H1 (cell line): Measurements from ENCODE around the gene PSMB4. TPM values are rescaled to one million over a fixed set of nuclear protein-coding genes. Genes with fewer than 3 reads are reported as not detected.

ENCODE experiments used
- CTCF ChIA-PET: fragments of 300-600 bp; sonication (Branson Sonifier 250); formaldehyde crosslinking; loops from one replicate; lab custom pipeline; 2021; ENCODE audit not compliant: partially characterized antibody; lab: Charles Lee
- POLR2A ChIA-PET: fragments of 300-600 bp; sonication (Branson Sonifier 250); formaldehyde crosslinking; loops from one replicate; lab custom pipeline; 2021; ENCODE audit warnings: inconsistent platforms; ENCODE audit not compliant: partially characterized antibody; lab: Charles Lee
- DNase-seq, 2 experiments: peaks; one replicate each; pipeline versions ENCODE4 v3.0.0 to v3.0.0-alpha.2; 2010 to 2022; ENCODE audit warnings: low spot score in 2 of 2, low read depth in 1 of 2, mixed read lengths in 1 of 2
- FAIRE-seq: peaks from 2 replicates; lab custom pipeline; 2011; peaks lifted over from hg19 to GRCh38; lab: Jason Lieb, UNC
- H2AFZ ChIP-seq: 2 replicates; pipeline ENCODE4 v1.8.1; 2012; ENCODE audit warnings: low read length, inconsistent platforms
- H2AK5ac ChIP-seq: 2 replicates; pipeline ENCODE4 v1.6.1; 2013; ENCODE audit warnings: low read depth, low read length
- H2BK120ac ChIP-seq: replicated peaks from 2 replicates; pipeline ENCODE3; 2013; ENCODE audit warnings: low read depth, low read length, inconsistent platforms
- H2BK12ac ChIP-seq: 2 replicates; pipeline ENCODE4 v1.6.1; 2013; ENCODE audit warnings: low read depth, low read length
- H2BK15ac ChIP-seq: 2 replicates; pipeline ENCODE4 v1.6.1; 2013; ENCODE audit warnings: low read length
- H2BK20ac ChIP-seq: 2 replicates; pipeline ENCODE4 v1.6.1; 2013; ENCODE audit warnings: low read length
- H2BK5ac ChIP-seq: 2 replicates; pipeline ENCODE4 v1.6.1; 2013; ENCODE audit warnings: low read depth, low read length
- H3K14ac ChIP-seq: 2 replicates; pipeline ENCODE4 v1.6.1; 2013; ENCODE audit warnings: inconsistent platforms; ENCODE audit not compliant: insufficient read length
- H3K18ac ChIP-seq: 2 replicates; pipeline ENCODE4 v1.6.1; 2013; ENCODE audit warnings: low read length; ENCODE audit errors: extremely low read depth
- H3K23ac ChIP-seq: 2 replicates; pipeline ENCODE4 v1.6.1; 2013; ENCODE audit warnings: inconsistent platforms; ENCODE audit not compliant: insufficient read length
- H3K23me2 ChIP-seq: 2 replicates; pipeline ENCODE4 v1.6.1; 2013; ENCODE audit warnings: low read depth, low read length
- H3K27ac ChIP-seq: 2 replicates; pipeline ENCODE4 v1.6.1; 2011; ENCODE audit warnings: low read depth, low read length, inconsistent platforms
- H3K27me3 ChIP-seq, 4 experiments: replicated peaks in 1 of 4; 1 replicate in 1 of 4; 2 replicates in 3 of 4; pipeline versions ENCODE4 v1.6.1 to v1.8.1; 2011 to 2013; ENCODE audit warnings: low read length in 3 of 4, mild to moderate bottlenecking in 3 of 4, inconsistent platforms in 2 of 4, mixed read lengths in 2 of 4, moderate library complexity in 1 of 4; ENCODE audit not compliant: control insufficient read depth in 3 of 4, insufficient read depth in 3 of 4; ENCODE audit errors: extremely low read depth in 1 of 4
- H3K36me3 ChIP-seq, 4 experiments: 2 replicates each; pipeline versions ENCODE4 v1.6.1 to v1.8.1; 2011 to 2013; ENCODE audit warnings: mild to moderate bottlenecking in 4 of 4, low read length in 3 of 4, moderate library complexity in 2 of 4, control low read depth in 1 of 4, inconsistent platforms in 1 of 4; ENCODE audit not compliant: insufficient read depth in 4 of 4, control insufficient read depth in 2 of 4
- H3K4ac ChIP-seq: replicated peaks from 2 replicates; pipeline ENCODE3; 2013; ENCODE audit warnings: low read length, low read depth, mixed read lengths, inconsistent platforms; ENCODE audit not compliant: insufficient read length
- H3K4me1 ChIP-seq, 4 experiments: replicated peaks in 1 of 4; 1 replicate in 1 of 4; 2 replicates in 3 of 4; pipeline versions ENCODE4 v1.6.1 to v1.8.1; 2011 to 2013; ENCODE audit warnings: low read length in 3 of 4, inconsistent platforms in 2 of 4, mixed read lengths in 1 of 4; ENCODE audit not compliant: insufficient read depth in 4 of 4, control insufficient read depth in 3 of 4
- H3K4me2 ChIP-seq, 2 experiments: 2 replicates each; pipeline versions ENCODE4 v1.6.1 to v1.8.1; 2011 to 2013; ENCODE audit warnings: low read depth in 2 of 2, low read length in 2 of 2, control low read depth in 1 of 2, inconsistent platforms in 1 of 2, mild to moderate bottlenecking in 1 of 2; ENCODE audit not compliant: insufficient read depth in 1 of 2
- H3K4me3 ChIP-seq, 4 experiments: fragments of 200-600, 300-600 bp in 1 of 4; sonication (generic), shearing (Covaris generic), sonication (Bioruptor Twin) in 1 of 4; 2 replicates each; pipeline versions ENCODE4 v1.5.1 to v1.8.1; 2011 to 2016; ENCODE audit warnings: low read length in 4 of 4, low read depth in 3 of 4, control low read depth in 2 of 4, inconsistent platforms in 2 of 4, mild to moderate bottlenecking in 2 of 4, mixed read lengths in 1 of 4, moderate library complexity in 1 of 4; ENCODE audit not compliant: insufficient read depth in 2 of 4; ENCODE audit errors: extremely low read depth in 1 of 4
- H3K56ac ChIP-seq: replicated peaks from 2 replicates; pipeline ENCODE3; 2013; ENCODE audit warnings: low read depth, mild to moderate bottlenecking, mixed read lengths, low read length, inconsistent platforms; ENCODE audit not compliant: insufficient read length
- H3K79me1 ChIP-seq: 2 replicates; pipeline ENCODE4 v1.6.1; 2013; ENCODE audit warnings: low read depth, low read length, control low read depth
- H3K79me2 ChIP-seq, 2 experiments: 2 replicates each; pipeline versions ENCODE4 v1.6.1 to v1.8.1; 2012 to 2013; ENCODE audit warnings: low read length in 2 of 2, mild to moderate bottlenecking in 2 of 2, inconsistent platforms in 1 of 2; ENCODE audit not compliant: insufficient read depth in 2 of 2, control insufficient read depth in 1 of 2
- H3K9ac ChIP-seq, 4 experiments: replicated peaks in 1 of 4; 1 replicate in 1 of 4; 2 replicates in 3 of 4; pipeline versions ENCODE4 v1.6.1 to v1.8.1; 2011 to 2013; ENCODE audit warnings: low read depth in 3 of 4, low read length in 3 of 4, control low read depth in 2 of 4, mild to moderate bottlenecking in 2 of 4, moderate library complexity in 2 of 4, inconsistent platforms in 1 of 4; ENCODE audit errors: extremely low read depth in 1 of 4
- H3K9me3 ChIP-seq, 2 experiments: 2 replicates each; pipeline versions ENCODE4 v1.6.1 to v1.8.1; 2012 to 2013; ENCODE audit warnings: mild to moderate bottlenecking in 2 of 2, moderate library complexity in 2 of 2, control low read depth in 1 of 2, inconsistent platforms in 1 of 2, low read depth in 1 of 2, low read length in 1 of 2, mixed read lengths in 1 of 2; ENCODE audit not compliant: insufficient read depth in 2 of 2
- H4K20me1 ChIP-seq, 2 experiments: replicated peaks in 1 of 2; 2 replicates each; pipeline versions ENCODE3 to v1.8.1; 2011 to 2013; ENCODE audit warnings: inconsistent platforms in 2 of 2, low read length in 2 of 2, mild to moderate bottlenecking in 1 of 2; ENCODE audit not compliant: insufficient read depth in 2 of 2, control insufficient read depth in 1 of 2
- H4K5ac ChIP-seq: 2 replicates; pipeline ENCODE4 v1.6.1; 2013; ENCODE audit warnings: low read length, low read depth, mixed read lengths, inconsistent platforms; ENCODE audit not compliant: insufficient read length
- H4K8ac ChIP-seq: 2 replicates; pipeline ENCODE4 v1.8.0; 2013; ENCODE audit warnings: mild to moderate bottlenecking, moderate library complexity, low read length, inconsistent platforms; ENCODE audit not compliant: insufficient read depth; ENCODE audit errors: extremely low read depth
- H4K91ac ChIP-seq: replicated peaks from 2 replicates; pipeline ENCODE3; 2013; ENCODE audit warnings: low read length, mixed read lengths, inconsistent platforms; ENCODE audit not compliant: insufficient read length
- CEBPB ChIP-seq: IDR thresholded peaks from 2 replicates; pipeline ENCODE4 v1.6.1; 2012; ENCODE audit warnings: low read depth, low read length
- RAD21 ChIP-seq, 2 experiments: IDR thresholded peaks in 1 of 2; conservative IDR thresholded peaks in 1 of 2; 2 replicates each; pipeline ENCODE4 v1.6.1; 2011; ENCODE audit warnings: low read depth in 2 of 2, low read length in 2 of 2, improper control_type of control experiment in 1 of 2, inconsistent platforms in 1 of 2, mild to moderate bottlenecking in 1 of 2, moderate library complexity in 1 of 2
- WGBS, 2 experiments: shearing (Covaris generic) in 1 of 2; methylation state at CpG; one replicate each; pipeline versions ENCODE4 v1.1.6 to v1.1.7; 2013 to 2015; ENCODE audit warnings: low lambda C conversion rate in 2 of 2, mixed read lengths in 2 of 2, inconsistent platforms in 1 of 2, low coverage in 1 of 2, missing lambda C conversion rate in 1 of 2; ENCODE audit not compliant: insufficient replicate concordance in 2 of 2, insufficient coverage in 1 of 2, insufficient read length in 1 of 2; ENCODE audit errors: extremely low coverage in 1 of 2, missing lambda C conversion rate in 1 of 2; 5-methylcytosine and 5-hydroxymethylcytosine counted together
- polyA plus RNA-seq, 7 experiments: library from polyadenylated mRNA; depleted of rRNA in 3 of 7; stranded (reverse) in 5 of 7; unstranded in 2 of 7; fragments of >200 nt in 5 of 7; fragments of 200-250 nt in 2 of 7; gene quantifications; 1 replicate in 5 of 7; 2 replicates in 1 of 7; 4 replicates in 1 of 7; pipeline versions ENCODE4 v1.2.1 to v1.2.3, GENCODE V29; 2011 to 2013; ENCODE audit warnings: missing spikeins in 2 of 7, mixed read lengths in 2 of 7
- total RNA-seq: library from RNA; stranded (reverse); fragmentation: NEBNext Ultra II Directional; extraction: Animal tissue kit (Norgen Biotek cat#: 25700); gene quantifications from 2 replicates; pipeline ENCODE4 v1.2.1, GENCODE V29; 2021
- TF ChIP-seq, protein P1 (sequence below), 3 experiments: IDR thresholded peaks; 1 replicate in 2 of 3; 2 replicates in 1 of 3; pipeline versions ENCODE4 v1.5.1 to v1.6.1; 2011; ENCODE audit warnings: low read length in 3 of 3, mild to moderate bottlenecking in 3 of 3, inconsistent platforms in 2 of 3, low read depth in 1 of 3, moderate library complexity in 1 of 3; ENCODE audit not compliant: insufficient read depth in 1 of 3; ENCODE audit errors: control extremely low read depth in 1 of 3

Gene PSMB4
- total and polyA plus RNA-seq, 2 of the 8 experiments (the other 6 are each of a cell fraction or from before 2014, with no cell fraction given): 430 to 1,098 TPM

DNA sequence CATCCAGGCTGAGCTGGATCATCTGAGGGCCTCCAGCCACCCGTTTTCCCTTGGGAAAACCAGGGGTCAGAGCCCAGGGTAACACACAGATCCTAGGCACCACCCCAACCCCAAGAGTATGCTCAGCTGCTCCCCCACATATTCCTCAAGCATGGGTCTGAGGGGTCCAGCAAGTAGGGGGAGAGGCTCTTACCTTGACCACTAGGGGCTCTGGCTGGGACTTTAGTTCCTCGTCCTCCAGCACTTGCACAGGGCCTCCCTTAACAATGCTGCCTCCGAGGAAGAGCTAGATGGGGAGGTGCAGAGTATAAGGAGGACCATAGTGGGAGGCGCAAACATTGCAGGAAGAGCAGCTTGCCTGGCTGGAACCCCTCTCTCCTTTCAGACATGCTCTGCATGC is 34.4 kb upstream of the PSMB4 start:
- no peak overlapping the region for H4K91ac ChIP-seq
- no peak overlapping the region for H3K4me3 ChIP-seq
- H3K9ac ChIP-seq: no peak overlapping the region
- no peak overlapping the region for H2BK120ac ChIP-seq
- DNase-seq (no peak), FAIRE-seq (no peak)
- H3K23ac ChIP-seq: no peak overlapping the region
- no peak overlapping the region for H3K18ac ChIP-seq
- H2BK12ac ChIP-seq: no peak overlapping the region
- no peaks in the 10 kb centered on the region for H4K20me1 ChIP-seq
- no peak overlapping the region for H2BK15ac ChIP-seq
- H3K56ac ChIP-seq: no peak overlapping the region
- 83% methylated on average over 4 of the region's 4 CpGs; no CpG with 5 or more reads in 1 of the 2 experiments for WGBS, 2 experiments
- TF ChIP-seq RAD21 (IDR thresholded peaks at IDR 0.05 in 1 of 2, conservative IDR thresholded peaks at IDR 0.05 in 1 of 2; ENCODE audit: low read depth in 2 of 2, low read length in 2 of 2) (peak in 1 of 2 experiments; percentile 18; a peak in 1 of 4 replicates), CEBPB (no peak)
- TF ChIP-seq, protein P1, sequence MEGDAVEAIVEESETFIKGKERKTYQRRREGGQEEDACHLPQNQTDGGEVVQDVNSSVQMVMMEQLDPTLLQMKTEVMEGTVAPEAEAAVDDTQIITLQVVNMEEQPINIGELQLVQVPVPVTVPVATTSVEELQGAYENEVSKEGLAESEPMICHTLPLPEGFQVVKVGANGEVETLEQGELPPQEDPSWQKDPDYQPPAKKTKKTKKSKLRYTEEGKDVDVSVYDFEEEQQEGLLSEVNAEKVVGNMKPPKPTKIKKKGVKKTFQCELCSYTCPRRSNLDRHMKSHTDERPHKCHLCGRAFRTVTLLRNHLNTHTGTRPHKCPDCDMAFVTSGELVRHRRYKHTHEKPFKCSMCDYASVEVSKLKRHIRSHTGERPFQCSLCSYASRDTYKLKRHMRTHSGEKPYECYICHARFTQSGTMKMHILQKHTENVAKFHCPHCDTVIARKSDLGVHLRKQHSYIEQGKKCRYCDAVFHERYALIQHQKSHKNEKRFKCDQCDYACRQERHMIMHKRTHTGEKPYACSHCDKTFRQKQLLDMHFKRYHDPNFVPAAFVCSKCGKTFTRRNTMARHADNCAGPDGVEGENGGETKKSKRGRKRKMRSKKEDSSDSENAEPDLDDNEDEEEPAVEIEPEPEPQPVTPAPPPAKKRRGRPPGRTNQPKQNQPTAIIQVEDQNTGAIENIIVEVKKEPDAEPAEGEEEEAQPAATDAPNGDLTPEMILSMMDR (IDR thresholded peaks at IDR 0.05; ENCODE audit: control extremely low read depth in 1 of 3, insufficient read depth in 1 of 3, low read depth in 1 of 3, low read length in 3 of 3): peak in 2 of 3 experiments; percentile 23 to 33; a peak in 2 of 4 replicates
- peaks cover 10 to 15% of the 10 kb centered on the region in 2 experiments for H3K9me3 ChIP-seq
- H3K27me3 ChIP-seq: no peaks in the 10 kb centered on the region
- H3K23me2 ChIP-seq: no peaks in the 10 kb centered on the region
- H4K8ac ChIP-seq: no peak overlapping the region
- peaks cover 0 to 9% (median 0%) of the 10 kb centered on the region in 4 experiments; a peak in 3 of 8 replicates for H3K36me3 ChIP-seq
- H3K27ac ChIP-seq: no peak overlapping the region
- ChIA-PET POLR2A (interaction anchor here (1.2 to 1.5 kb wide), 8 partner anchors 9 to 35 kb away, joined by 3 to 5 read pairs (median 4); partner anchors contain the start of gene PSMB4), CTCF (interaction anchor here (0.8 to 1.9 kb wide), 9 partner anchors 9 to 53 kb away, joined by 3 to 5 read pairs (median 4); no protein-coding TSS in a partner anchor)
- H2AK5ac ChIP-seq: no peak overlapping the region
- no peak overlapping the region for H4K5ac ChIP-seq
- H2BK20ac ChIP-seq: no peak overlapping the region
- no peak overlapping the region for H3K4ac ChIP-seq
- H2AFZ ChIP-seq: no peak overlapping the region
- no peaks in the 10 kb centered on the region; a peak in 1 of 7 replicates for H3K4me1 ChIP-seq
- no peak overlapping the region for H2BK5ac ChIP-seq
- no peak overlapping the region for H3K14ac ChIP-seq
- no peaks in the 10 kb centered on the region for H3K79me2 ChIP-seq
- H3K4me2 ChIP-seq: no peak overlapping the region
- H3K79me1 ChIP-seq: no peaks in the 10 kb centered on the region
